HG02759 (cell line): ENCODE results near the gene CELA2A.
"Not testable (repeated sequence)": the region's sequence is repeated elsewhere in the genome, so short reads cannot be mapped to it uniquely, and the experiment has no call there.

Source experiments
- ATAC-seq: cut with Tn5 transposase; IDR thresholded peaks from one replicate; pipeline ENCODE4 v1.9.1; 2021; ENCODE audit warnings: mild to moderate bottlenecking, moderate library complexity; ENCODE audit not compliant: unreplicated experiment

Gene CELA2A

GRCh38 chr1:15491010-15491409 lies 34.5 kb downstream of the CELA2A start:
- ATAC-seq = not testable (repeated sequence)

GRCh38 chr1:15492596-15492995 lies 36.1 kb downstream of the CELA2A start:
- no peak for ATAC-seq

GRCh38 chr1:15493869-15494390 lies 37.4 kb downstream of the CELA2A start:
- ATAC-seq = no peak

DNA sequence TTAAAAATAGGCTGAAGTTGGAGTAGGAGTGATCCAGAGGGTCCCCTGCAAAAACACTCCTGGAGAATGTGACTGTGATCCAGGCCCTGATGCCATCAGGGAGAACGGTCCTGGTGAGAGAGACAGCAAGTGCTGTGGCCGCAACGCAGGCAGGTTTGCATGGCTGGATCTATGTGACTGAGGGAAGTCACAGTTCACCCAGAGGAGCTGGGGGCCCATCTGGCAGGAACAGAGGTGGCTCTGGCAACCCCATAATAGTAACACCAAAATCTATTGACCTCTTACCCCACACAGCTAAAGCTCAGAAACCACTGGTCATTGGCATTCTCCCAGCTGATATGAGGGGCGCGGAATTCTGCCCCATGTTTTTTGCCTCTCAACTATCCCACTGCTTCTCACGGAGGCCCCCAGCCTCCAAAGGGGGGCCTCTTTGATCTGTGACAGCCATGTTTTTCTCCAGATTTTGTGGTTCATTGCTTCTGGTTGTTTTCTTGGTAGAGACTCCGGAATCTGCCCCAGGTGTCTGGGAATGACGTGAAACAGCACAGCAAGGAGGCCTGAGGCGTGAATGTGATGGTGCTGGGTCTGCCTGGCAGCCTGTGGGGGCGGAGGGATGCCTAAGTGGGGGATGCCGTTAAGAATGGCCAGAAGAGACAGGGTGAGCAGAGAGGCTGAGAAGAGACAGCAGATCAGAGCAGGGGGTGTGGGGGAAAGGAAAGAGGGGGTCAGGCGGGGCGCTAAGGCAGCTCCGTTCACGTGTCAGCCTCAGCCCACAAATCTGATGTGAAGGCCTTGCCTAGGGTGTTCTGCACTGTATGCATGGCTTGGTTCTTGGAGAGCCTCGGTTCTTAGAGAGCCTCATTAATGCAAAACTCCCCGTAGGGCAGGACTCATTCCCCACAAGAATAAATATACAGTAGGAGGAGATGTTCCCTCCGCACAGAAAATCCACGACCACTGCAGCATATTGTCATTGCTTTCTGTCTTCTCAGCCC lies 43.9 kb downstream of the CELA2A start:
- ATAC-seq = no peak

DNA sequence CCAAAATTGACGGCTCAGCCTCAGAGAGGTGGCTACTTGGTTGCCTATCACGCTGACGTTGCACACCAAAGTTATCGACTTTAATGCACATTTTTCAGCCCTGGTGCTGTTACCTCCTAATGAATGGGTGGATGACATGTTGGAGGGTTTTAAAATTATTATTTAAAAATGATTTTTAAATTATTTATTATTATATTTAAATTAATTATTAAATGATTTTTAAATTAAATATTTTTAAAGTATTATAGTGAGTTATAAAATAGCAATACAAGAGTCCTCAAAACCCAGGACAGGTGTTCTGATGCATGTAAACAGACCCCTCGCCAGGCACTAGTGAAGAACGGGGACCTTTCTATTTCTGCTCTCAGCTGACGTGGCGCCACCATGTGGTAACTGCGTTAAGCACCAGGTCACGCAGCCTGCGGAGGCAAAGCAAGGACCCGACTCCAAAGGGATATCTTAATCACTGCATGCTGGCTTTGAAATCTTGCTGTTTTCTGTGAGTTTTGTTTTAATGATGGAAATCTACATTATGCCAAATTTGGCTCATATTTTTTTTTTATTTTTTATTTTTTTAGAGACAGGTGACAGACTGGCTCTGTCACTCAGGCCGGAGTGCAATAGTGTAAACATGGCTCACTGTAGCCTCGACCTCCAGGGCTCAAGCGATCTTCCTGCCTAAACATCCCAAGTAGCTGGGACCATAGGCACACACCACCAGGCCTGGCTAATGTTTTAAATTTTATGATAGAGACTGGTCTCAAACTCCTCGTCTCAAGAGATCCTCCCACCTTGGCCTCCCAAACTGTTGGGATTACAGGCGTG lies 44.9 kb downstream of the CELA2A start:
- no peak for ATAC-seq

DNA sequence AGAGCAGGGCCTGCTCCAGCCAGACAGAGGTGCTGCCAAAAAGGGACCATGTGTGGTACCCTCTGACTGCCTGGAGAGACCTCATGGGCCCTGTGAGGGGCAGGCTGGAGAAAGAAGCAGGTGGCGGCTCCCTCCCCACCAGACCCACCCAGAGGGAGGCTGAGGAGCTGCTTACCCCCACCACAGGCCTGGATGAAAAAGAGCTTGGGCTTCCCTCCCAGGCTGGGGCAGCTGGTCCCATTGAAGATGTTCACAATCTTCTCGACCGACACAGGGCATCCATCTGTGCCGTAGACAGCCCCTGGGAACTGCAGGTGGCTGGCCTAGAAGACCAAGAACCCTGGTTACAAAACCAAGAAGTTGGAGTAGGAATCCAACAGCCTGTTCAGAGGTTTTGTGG lies 47.9 kb downstream of the CELA2A start:
- ATAC-seq = no peak

- no peak for ATAC-seq
These were observed 50.3 kb downstream of the CELA2A start for GRCh38 chr1:15506831-15507230.

- ATAC-seq = no peak
These were observed 50.7 kb downstream of the CELA2A start for GRCh38 chr1:15507278-15507677.

- no peak for ATAC-seq
These were observed 52.4 kb downstream of the CELA2A start for GRCh38 chr1:15508700-15509487.

DNA sequence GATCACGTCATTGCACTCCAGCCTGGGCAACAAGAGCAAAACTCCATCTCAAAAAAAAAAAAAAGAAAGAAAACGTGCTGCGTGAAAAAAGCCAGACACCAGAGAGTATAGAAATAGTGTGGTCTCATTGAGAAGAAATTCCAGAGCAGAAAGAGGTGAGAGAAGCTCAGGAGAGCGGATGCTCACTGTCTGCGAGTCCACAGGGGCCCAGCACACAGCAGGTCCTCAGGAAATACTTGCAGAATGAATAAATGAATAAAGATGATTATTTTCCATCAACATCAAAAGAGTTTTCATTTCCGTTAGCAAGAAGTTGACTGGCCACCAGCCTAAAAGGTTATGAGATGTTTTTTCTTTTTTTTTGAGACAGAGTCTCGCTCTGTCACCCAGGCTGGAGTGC lies 53.1 kb downstream of the CELA2A start:
- no peak for ATAC-seq

DNA sequence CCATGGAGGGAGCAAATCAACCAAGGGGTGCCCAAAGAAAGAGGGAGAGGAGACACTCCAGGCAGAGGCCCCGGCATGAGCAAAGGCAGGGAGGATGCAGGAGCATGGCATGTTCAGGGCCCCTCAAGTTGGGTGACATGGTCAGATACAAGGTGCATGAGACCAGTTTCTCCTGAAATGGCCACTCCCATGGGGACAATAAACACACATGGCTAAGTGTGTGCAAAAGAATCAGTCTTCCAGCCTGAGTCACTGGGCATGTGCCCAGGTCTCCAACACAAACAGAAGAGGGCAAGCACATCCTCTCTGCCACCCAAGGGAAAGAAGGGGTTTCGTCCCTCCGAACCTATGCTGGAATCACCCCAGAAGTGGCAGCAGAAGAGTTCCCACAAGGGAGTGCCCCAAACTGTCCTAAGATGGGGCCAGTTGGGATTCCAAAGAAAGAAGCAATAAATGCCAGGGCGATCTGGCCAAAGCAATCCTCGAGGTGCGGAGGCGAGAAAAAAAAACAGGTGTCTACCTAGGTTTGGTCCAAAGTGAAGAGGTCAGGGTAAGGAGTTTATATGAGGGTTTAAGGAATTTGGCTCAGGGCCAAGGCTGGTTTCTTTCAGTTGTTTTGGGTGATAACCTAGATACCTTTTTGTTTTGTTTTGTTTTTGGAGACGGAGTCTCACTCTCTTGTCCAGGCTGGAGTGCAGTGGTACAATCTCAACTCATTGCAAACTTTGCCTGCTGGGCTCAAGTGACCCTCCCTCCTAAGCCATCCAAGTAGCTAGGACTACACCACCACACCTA lies 54.3 kb downstream of the CELA2A start:
- no peak for ATAC-seq

GRCh38 chr1:15513192-15513591 lies 56.7 kb downstream of the CELA2A start:
- no peak for ATAC-seq

GRCh38 chr1:15513919-15514318 lies 57.4 kb downstream of the CELA2A start:
- ATAC-seq = no peak

GRCh38 chr1:15514557-15514956 lies 58.0 kb downstream of the CELA2A start:
- ATAC-seq = not testable (repeated sequence)

- ATAC-seq = no peak
These were observed 58.6 kb downstream of the CELA2A start for GRCh38 chr1:15515022-15515663.

GRCh38 chr1:15519625-15520024 lies 63.1 kb downstream of the CELA2A start:
- no peak for ATAC-seq

GRCh38 chr1:15521206-15521906 lies 64.8 kb downstream of the CELA2A start:
- ATAC-seq = not testable (repeated sequence)
